HG03039 (cell line): ENCODE measurements around the gene WDTC1.

ENCODE experiments used
- ATAC-seq: cut with Tn5 transposase; IDR thresholded peaks from one replicate; pipeline ENCODE4 v1.9.1; 2021; ENCODE audit warnings: mild to moderate bottlenecking, moderate library complexity; ENCODE audit not compliant: unreplicated experiment

The WDTC1 gene

GRCh38 chr1:27332536-27333281 lies 98.3 kb downstream of the WDTC1 start:
- no peak for ATAC-seq

GRCh38 chr1:27333717-27334279 lies 99.4 kb downstream of the WDTC1 start:
- no peak for ATAC-seq

- no peak for ATAC-seq
Observed at GRCh38 chr1:27335506-27336422, 101.3 kb downstream of the WDTC1 start.

- no peak for ATAC-seq
Observed at GRCh38 chr1:27336756-27337155, 102.3 kb downstream of the WDTC1 start.

DNA sequence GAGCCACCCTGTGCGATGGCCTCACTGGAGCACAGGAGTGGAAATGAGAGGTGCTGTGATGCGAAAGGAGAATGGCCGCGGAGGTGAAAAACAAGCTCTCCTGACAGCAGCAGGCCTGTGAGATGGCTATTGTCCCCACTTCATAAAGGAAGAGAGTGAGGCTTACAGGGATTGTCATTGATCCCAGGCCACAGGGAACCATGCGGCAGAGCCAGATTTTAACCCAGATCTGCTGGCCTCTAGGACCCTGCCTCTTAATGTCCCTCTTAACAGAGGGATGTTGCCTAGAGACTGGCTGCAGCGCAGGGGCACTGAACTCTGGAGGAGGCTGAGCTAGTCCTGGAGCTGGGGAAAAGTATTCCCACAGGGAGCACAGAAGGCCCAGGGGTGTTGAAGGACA lies 104.3 kb downstream of the WDTC1 start:
- no peak for ATAC-seq

DNA sequence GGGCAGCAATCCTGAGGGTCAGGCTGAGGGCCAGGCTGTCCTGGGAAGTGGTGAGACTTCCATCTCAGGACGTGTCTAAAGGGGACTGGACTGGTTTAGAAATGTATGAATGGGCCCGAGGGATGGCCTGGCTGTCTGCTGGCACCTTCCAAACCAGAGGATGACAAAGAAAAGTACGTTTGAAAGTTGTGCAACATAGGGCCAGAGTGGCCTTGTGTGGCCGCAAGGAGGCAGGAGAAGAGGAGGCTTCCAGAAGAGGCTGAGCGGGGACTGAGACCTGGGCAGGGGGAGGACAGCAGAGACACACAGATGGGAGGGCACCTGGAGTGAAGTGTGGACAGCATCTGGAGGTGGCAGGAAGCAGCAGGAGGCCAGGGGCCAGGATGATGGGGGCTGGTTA lies 104.8 kb downstream of the WDTC1 start:
- no peak for ATAC-seq

- ATAC-seq = no peak
Observed at GRCh38 chr1:27341525-27342252, 107.3 kb downstream of the WDTC1 start, which contains the start of gene SYTL1. TSS of gene SYTL1 (plus strand) at chr1:27342022. CDS start at chr1:27345335, 3,313 bp downstream.

DNA sequence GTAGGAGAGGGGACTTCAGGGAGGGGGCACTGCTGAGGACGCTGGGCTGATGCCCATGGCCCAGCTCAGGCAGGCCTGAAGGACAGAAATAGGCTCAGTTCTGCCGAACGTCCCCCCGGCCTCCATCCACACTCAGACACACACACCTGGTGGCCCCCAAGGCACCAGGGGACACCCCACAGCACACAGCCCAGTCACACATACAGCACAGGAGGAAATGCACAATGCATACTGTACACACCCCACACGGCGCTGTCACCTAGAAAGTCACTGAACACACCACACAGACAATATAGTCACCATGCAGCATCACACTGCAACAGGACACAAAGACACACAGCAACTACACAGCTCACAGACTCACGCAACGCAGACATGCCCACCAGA lies 108.0 kb downstream of the WDTC1 start:
- ATAC-seq = no peak

DNA sequence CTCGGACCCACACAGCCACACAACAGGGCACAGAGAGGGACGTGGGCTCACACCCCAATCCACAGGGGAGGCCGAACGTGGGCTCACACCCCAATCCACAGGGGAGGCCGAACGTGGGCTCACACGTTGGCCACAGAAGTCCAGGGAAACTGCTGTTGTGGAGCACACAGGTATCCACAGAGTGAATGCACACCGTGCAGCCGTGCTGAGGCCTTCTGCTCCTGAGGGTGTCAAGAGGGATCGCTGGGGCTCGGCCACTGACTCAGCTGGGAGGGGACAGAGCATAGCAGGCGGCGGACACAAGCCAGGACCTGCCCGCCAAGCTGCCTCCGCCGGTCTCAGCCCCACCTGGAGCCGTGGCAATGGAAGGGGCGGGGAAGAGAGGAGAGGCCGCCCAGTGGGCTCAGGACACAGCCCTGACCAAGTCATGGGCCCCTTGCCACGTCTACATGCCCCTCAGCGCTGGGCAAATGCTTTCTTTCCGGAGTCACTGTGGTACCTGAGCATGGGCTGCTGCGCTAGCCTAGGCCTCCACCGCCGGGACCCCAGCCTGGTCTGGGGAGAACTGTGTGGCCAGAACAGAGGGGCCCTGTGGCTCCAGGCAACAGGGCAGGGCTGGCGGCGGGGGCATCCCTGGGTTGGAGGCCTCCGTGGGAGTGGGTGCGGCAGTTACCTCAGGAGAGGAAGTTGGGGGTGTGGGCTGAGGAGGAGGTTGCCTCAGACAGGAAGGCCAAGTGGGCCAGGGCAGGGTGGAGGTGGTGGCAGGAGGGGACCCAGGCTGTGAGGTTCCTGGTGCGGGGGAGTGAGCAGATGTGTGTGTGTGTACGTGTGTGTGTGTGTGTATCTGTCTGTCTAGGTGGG lies 108.6 kb downstream of the WDTC1 start:
- ATAC-seq = no peak

GRCh38 chr1:27343639-27344025 lies 109.2 kb downstream of the WDTC1 start:
- ATAC-seq = no peak

DNA sequence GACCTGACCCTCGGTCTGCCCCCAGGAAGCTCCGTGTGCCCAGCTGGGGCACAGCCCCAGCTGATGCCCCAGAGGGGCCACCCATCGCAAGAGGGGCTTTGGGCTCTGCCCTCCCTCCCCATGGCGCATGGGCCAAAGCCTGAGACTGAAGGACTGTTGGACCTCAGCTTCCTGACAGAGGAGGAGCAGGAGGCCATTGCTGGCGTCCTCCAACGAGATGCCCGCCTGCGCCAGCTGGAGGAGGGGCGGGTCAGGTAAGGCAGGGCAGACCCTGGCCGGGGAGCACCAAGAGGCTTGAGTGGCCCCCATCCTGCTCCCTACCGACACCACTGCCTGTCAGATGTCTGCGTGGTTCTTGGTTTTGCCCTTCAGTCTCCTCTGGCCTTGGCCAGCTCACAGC lies 110.8 kb downstream of the WDTC1 start:
- no peak for ATAC-seq

DNA sequence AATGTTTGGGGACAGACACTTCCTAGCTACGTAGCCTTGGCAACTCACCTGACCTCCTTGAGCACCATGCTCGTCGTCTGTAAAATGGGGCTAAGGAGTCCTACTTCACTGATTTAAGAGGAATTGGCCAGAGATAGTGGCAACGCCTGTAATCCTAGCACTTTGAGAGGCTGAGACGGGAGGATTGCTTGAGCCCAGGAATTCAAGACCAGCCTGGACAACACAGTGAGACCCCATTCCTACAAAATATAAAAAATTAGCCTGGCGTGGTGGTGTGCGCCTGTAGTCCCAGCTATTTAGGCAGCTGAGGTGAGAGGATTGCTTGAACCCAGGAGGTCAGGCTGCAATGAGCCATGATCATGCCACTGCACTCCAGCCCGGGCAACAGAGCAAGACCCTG lies 111.9 kb downstream of the WDTC1 start:
- ATAC-seq = no peak

GRCh38 chr1:27346991-27347624 lies 112.7 kb downstream of the WDTC1 start:
- ATAC-seq = no peak

DNA sequence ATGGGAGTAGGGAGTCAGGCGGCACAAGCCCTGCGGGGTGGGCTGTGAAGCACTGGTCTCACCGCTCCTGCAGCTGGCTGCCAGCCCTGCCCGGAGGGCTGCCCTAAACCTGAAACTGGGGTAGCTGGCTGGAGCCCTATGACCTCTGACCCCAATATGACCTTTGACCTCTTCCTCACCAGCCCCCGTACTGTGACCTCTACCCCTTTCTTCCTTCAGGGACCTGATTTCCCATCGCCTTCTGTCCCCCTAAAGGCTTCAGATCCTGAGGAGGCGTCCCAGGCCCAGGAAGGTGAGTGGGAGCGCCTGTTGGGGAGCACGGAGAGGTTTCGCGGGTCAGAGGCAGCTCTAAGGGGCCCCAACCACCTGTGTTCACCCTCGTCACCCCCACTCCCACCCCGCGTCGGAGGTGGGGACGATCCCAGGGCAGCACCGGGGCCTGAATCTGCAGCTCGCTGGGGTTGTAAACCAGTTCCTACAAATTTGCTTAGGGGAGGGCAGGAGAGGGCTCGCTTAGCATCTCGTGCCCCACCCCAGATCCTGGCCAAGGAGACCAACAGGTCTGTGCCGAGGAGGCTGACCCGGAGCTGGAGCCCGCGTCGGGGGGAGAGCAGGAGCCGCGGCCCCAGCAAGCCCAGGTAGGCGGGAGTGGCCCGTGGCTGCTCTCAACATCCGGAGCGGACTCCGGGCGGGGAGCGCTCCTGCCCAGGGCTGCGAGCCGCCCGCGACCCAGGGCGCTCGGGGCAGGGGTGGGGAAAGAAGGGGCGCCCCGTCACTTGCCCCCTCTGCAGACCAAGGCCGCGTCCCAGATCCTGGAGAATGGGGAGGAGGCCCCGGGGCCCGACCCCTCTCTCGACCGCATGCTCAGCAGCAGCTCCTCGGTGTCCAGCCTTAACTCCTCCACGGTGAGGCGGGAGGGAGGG lies 114.7 kb downstream of the WDTC1 start:
- no peak for ATAC-seq

DNA sequence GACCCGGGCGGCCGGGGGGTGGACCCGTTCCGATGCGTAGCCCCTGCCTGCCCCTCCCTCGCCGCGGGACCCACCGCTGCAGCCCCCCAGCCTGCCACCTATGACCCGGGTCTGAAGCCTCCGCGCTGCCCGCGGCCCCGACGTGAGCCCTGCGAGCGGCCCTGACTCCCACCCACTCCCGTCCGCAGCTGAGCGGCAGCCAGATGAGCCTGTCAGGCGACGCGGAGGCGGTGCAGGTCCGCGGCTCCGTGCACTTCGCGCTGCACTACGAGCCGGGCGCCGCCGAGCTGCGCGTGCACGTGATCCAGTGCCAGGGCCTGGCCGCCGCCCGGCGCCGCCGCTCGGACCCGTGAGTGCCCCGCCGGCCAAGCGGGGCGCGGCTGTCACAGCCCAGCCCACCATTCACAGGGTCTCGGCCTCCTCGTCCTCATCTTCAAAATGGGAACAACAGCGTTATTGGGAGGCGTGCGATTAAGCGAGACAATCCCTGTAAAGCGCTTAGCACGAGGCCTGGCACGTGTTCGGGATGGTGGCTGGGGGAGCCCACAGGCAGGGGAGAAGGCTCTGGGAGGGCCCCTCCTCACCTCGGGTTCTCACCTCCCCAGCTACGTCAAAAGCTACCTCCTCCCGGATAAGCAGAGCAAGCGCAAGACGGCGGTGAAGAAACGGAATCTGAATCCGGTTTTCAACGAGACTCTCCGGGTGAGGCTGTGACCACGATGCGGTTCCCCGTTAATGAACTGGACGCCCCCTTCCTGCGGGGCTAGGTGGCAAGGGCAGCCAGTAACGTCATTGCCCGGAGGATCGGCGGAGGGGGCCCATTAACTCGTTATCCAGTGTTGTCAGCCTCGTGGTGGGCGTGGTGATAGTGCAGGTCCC lies 115.6 kb downstream of the WDTC1 start:
- no peak for ATAC-seq

DNA sequence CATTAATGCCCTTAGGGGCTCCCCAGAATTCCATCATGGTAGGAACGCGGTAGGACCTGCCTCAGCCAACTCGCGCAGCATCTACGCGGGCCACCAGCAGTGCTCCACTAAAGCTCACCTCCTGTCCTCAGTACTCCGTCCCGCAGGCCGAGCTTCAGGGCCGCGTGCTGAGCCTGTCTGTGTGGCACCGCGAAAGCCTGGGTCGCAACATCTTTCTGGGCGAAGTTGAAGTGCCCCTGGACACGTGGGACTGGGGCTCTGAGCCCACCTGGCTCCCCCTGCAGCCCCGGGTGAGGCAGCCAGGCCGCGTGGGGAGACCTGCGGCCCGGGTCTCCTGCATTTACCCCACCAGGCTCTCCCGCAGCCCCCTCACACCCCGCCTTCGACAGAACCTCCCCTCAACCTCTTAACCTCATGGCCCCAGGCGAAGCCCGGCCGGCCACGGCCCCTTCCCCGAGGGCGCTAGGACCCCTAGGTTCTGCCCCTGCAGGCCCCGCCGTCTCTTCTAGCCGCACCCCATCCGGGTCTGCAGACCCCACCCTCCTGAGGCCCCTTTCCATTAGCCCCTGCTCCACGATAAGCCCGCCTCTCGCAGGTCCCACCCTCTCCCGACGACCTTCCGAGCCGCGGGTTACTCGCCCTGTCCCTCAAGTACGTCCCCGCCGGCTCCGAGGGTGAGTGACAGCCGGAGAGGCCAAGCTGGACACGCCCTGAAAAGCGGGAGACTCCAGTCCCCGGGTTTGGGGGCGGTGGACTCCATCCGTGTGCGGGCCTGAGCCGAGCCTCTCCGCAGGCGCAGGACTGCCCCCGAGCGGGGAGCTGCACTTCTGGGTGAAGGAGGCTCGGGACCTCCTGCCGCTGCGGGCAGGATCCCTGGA lies 116.5 kb downstream of the WDTC1 start:
- no peak for ATAC-seq
